ENCODE data around the gene KAZN. TPM values are rescaled to one million over a fixed set of nuclear protein-coding genes. Genes with fewer than 3 reads are reported as not detected.

The KAZN gene
- polyA plus RNA-seq, 1 of the 3 experiments (the other 2 are of a cell fraction), result 6.8 TPM

DNA sequence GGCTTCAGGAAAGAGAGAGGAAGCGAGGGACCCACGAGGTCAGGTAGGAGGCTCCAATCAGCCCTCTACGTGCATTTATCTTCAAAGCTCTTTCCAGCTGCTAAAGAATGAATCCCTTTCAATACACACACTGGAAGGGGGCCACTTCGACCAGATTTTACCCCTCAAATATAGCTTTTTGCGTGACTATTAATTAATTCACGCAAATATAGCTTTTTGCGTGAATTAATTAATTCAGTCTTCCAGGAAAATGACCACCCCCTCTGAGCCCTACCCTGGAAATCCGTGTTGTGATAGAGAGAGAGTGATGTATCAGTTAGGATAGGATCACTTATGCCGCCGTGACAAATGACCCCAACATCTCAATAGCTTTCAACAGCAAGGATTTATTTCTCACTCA is 289.9 kb downstream of the KAZN start:
- no peak overlapping the region for H3K9ac ChIP-seq
- H2AFZ ChIP-seq (ENCODE audit: low read depth), result no peak overlapping the region
- no peaks in the 10 kb centered on the region for H3K79me2 ChIP-seq (ENCODE audit: insufficient read depth)
- POLR2A ChIA-PET, result no interaction called here
- DNase-seq, result no peak
- no peaks in the 10 kb centered on the region for H4K20me1 ChIP-seq (ENCODE audit: insufficient read depth)
- 51% methylated on average over 10 of the region's 10 CpGs for WGBS (ENCODE audit: low lambda C conversion rate)
- no peaks in the 10 kb centered on the region; a peak in 1 of 4 replicates for H3K4me1 ChIP-seq (ENCODE audit: control insufficient read depth in 1 of 2, insufficient read depth in 2 of 2, low read depth in 1 of 2, low read length in 1 of 2)
- H3K36me3 ChIP-seq (replicated peaks in 1 of 2; ENCODE audit: control insufficient read depth in 1 of 2, insufficient read depth in 2 of 2, low read length in 1 of 2), result no peaks in the 10 kb centered on the region
- H3K27ac ChIP-seq (ENCODE audit: low read depth in 2 of 2, low read length in 1 of 2), result no peak overlapping the region
- CTCF ChIA-PET, result no interaction called here
- no peak for TF ChIP-seq TEAD4 (IDR thresholded peaks at IDR 0.05; ENCODE audit: borderline replicate concordance, insufficient read depth)
- no peak for TF ChIP-seq CHD2 (IDR thresholded peaks at IDR 0.05; ENCODE audit: low read length, partially characterized antibody)
- TF ChIP-seq FOXM1 (IDR thresholded peaks at IDR 0.05; ENCODE audit: low read depth), result no peak
- TF ChIP-seq YY1 (IDR thresholded peaks at IDR 0.05; ENCODE audit: low read depth), result no peak
- TF ChIP-seq, protein P1, sequence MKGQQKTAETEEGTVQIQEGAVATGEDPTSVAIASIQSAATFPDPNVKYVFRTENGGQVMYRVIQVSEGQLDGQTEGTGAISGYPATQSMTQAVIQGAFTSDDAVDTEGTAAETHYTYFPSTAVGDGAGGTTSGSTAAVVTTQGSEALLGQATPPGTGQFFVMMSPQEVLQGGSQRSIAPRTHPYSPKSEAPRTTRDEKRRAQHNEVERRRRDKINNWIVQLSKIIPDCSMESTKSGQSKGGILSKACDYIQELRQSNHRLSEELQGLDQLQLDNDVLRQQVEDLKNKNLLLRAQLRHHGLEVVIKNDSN (IDR thresholded peaks at IDR 0.05; ENCODE audit: borderline replicate concordance, low read depth), result no peak
- no peak for TF ChIP-seq POLR2AphosphoS5 (IDR thresholded peaks at IDR 0.05; ENCODE audit: low read depth, low read length)
- no peak for TF ChIP-seq ELF1 (IDR thresholded peaks at IDR 0.05)
- no peak for TF ChIP-seq USF2 (IDR thresholded peaks at IDR 0.05; ENCODE audit: borderline replicate concordance, low read depth, low read length)
- TF ChIP-seq MAX (IDR thresholded peaks at IDR 0.05; ENCODE audit: low read depth), result no peak
- TF ChIP-seq, protein P2, sequence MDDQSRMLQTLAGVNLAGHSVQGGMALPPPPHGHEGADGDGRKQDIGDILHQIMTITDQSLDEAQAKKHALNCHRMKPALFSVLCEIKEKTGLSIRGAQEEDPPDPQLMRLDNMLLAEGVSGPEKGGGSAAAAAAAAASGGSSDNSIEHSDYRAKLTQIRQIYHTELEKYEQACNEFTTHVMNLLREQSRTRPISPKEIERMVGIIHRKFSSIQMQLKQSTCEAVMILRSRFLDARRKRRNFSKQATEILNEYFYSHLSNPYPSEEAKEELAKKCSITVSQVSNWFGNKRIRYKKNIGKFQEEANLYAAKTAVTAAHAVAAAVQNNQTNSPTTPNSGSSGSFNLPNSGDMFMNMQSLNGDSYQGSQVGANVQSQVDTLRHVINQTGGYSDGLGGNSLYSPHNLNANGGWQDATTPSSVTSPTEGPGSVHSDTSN (IDR thresholded peaks at IDR 0.05), result no peak
- TF ChIP-seq RFX5 (IDR thresholded peaks at IDR 0.05; ENCODE audit: low read length), result no peak
- no peak for TF ChIP-seq NFIC (IDR thresholded peaks at IDR 0.05; ENCODE audit: borderline replicate concordance)
- no peak for TF ChIP-seq RAD21 (IDR thresholded peaks at IDR 0.05; ENCODE audit: low read length)
- no peak for TF ChIP-seq GABPA (IDR thresholded peaks at IDR 0.05; ENCODE audit: low read depth)
- no peak for TF ChIP-seq GATA2 (CRISPR knock-in tag; IDR thresholded peaks at IDR 0.05)
- H3K4me2 ChIP-seq, result no peak overlapping the region
- no peaks in the 10 kb centered on the region for H3F3A ChIP-seq (replicated peaks; ENCODE audit: insufficient read depth)
- H3K9me2 ChIP-seq, result no peaks in the 10 kb centered on the region
- H3K27me3 ChIP-seq (ENCODE audit: insufficient read depth), result no peaks in the 10 kb centered on the region; the same call in 1 of the 2 replicates
- no peak overlapping the region for H3K4me3 ChIP-seq (ENCODE audit: low read depth in 2 of 2, low read length in 1 of 2)
- no peaks in the 10 kb centered on the region for H3K9me3 ChIP-seq

- Histone ChIP-seq H3K4me2 (no peak overlapping the region), H3K4me3 (ENCODE audit: low read depth in 2 of 2, low read length in 1 of 2) (no peak overlapping the region), H3K27ac (ENCODE audit: low read depth in 2 of 2, low read length in 1 of 2) (no peak overlapping the region), H3K27me3 (ENCODE audit: insufficient read depth) (no peaks in the 10 kb centered on the region; the same call in 1 of the 2 replicates), H3K4me1 (ENCODE audit: control insufficient read depth in 1 of 2, insufficient read depth in 2 of 2, low read depth in 1 of 2, low read length in 1 of 2) (peaks cover 0 to under 1% of the 10 kb centered on the region in 2 experiments; a peak in 2 of 4 replicates), H3K9me2 (no peaks in the 10 kb centered on the region), H3K9ac (no peak overlapping the region), H3F3A (replicated peaks; ENCODE audit: insufficient read depth) (no peaks in the 10 kb centered on the region), H3K9me3 (no peaks in the 10 kb centered on the region), H3K79me2 (ENCODE audit: insufficient read depth) (no peaks in the 10 kb centered on the region), H4K20me1 (ENCODE audit: insufficient read depth) (no peaks in the 10 kb centered on the region), H2AFZ (ENCODE audit: low read depth) (no peak overlapping the region), H3K36me3 (replicated peaks in 1 of 2; ENCODE audit: control insufficient read depth in 1 of 2, insufficient read depth in 2 of 2, low read length in 1 of 2) (no peaks in the 10 kb centered on the region)
- ChIA-PET CTCF (interaction anchor here (1.2 kb wide), 1 partner anchor 221 kb away, joined by 3 read pairs; no protein-coding TSS in a partner anchor), POLR2A (no interaction called here)
- TF ChIP-seq JUND (IDR thresholded peaks at IDR 0.05) (no peak), GABPA (IDR thresholded peaks at IDR 0.05; ENCODE audit: low read depth) (no peak), TCF12 (IDR thresholded peaks at IDR 0.05) (no peak)
- DNase-seq, result no peak
- 71% methylated on average over 11 of the region's 13 CpGs for WGBS (ENCODE audit: low lambda C conversion rate)
Measured at GRCh38 chr1:14889825-14890440, 291.4 kb downstream of the KAZN start.
